Sigmoid colon (tissue), 7 donors: ENCODE results near the gene NDST3. TPM values are rescaled to one million over a fixed set of nuclear protein-coding genes. Genes with fewer than 3 reads are reported as not detected.

Experiments
- DNase-seq: peaks from one replicate; pipeline ENCODE4 v3.0.0-alpha.2; 2019
- H3K27ac ChIP-seq, 4 donors: fragments of 200-600 bp; sonication (generic); one replicate each; pipeline ENCODE4 v1.5.1; 2016 to 2019; ENCODE audit warnings: mild to moderate bottlenecking in 1 of 4
- H3K27me3 ChIP-seq, 3 donors: fragments of 200-600 bp; sonication (generic); one replicate each; pipeline ENCODE4 v1.5.1; 2019; ENCODE audit warnings: mild to moderate bottlenecking in 1 of 3
- H3K36me3 ChIP-seq, 4 donors: fragments of 200-600 bp; sonication (generic); one replicate each; pipeline ENCODE4 v1.5.1; 2016 to 2019
- H3K4me1 ChIP-seq, 4 donors: fragments of 200-600 bp; sonication (generic); one replicate each; pipeline ENCODE4 v1.5.1; 2017 to 2019
- H3K4me3 ChIP-seq, 4 donors: fragments of 200-600 bp; sonication (generic); one replicate each; pipeline ENCODE4 v1.5.1; 2017 to 2019; ENCODE audit warnings: mild to moderate bottlenecking in 2 of 4, moderate library complexity in 1 of 4
- H3K9me3 ChIP-seq, 4 donors: fragments of 200-600 bp in 3 of 4; sonication (generic) in 3 of 4; one replicate each; pipeline versions ENCODE4 v1.5.1 to v1.6.1; 2013 to 2019
- EP300 ChIP-seq, 4 donors: sonication (generic); formaldehyde crosslinking; IDR thresholded peaks; one replicate each; pipeline ENCODE4 v1.6.1; 2017; ENCODE audit warnings: antibody characterized with exemption in 4 of 4
- POLR2A ChIP-seq, 2 donors: fragments of 450-650 bp; IDR thresholded peaks; one replicate each; pipeline ENCODE4 v1.6.1; 2016; ENCODE audit warnings: antibody characterized with exemption in 2 of 2, mild to moderate bottlenecking in 2 of 2, moderate library complexity in 2 of 2
- POLR2AphosphoS5 ChIP-seq, 4 donors: sonication (generic); formaldehyde crosslinking; IDR thresholded peaks; one replicate each; pipeline ENCODE4 v1.6.1; 2017; ENCODE audit warnings: antibody characterized with exemption in 4 of 4
- WGBS, 2 donors: extraction: QIAGEN DNeasy Blood & Tissue Kit; methylation state at CpG; one replicate each; pipeline ENCODE4 v1.1.7; 2013; 5-methylcytosine and 5-hydroxymethylcytosine counted together
- intact Hi-C: fragments of 100-400 bp; cut with DNase I; formaldehyde crosslinking; loops from one replicate; pipeline ENCODE4 v1.15.1; 2023
- polyA plus RNA-seq, 3 donors: library from polyadenylated mRNA; stranded (reverse); fragments of 200-250 nt; gene quantifications; one replicate each; pipeline ENCODE4 v1.2.3, GENCODE V29; 2013
- total RNA-seq, 4 donors: library from RNA; depleted of rRNA; stranded (reverse); fragments of >200 nt; gene quantifications; one replicate each; pipeline ENCODE4 v1.1.0, GENCODE V29; 2016
- TF ChIP-seq, protein P1 (sequence below), 4 experiments: fragments of 450-650 bp in 3 of 4; fragments of 200-600 bp in 1 of 4; IDR thresholded peaks; one replicate each; pipeline ENCODE4 v1.5.1; 2016 to 2019; ENCODE audit warnings: antibody characterized with exemption in 4 of 4, mild to moderate bottlenecking in 3 of 4, moderate library complexity in 2 of 4
- donor health status: healthy with polysubstance abuse.
- donor health status: Bipolar disorder and iron deficiency.
- donor health status: healthy.

Gene NDST3
- total and polyA plus RNA-seq, 7 donors: under 0.01 to 0.04 (median under 0.01) TPM; not detected in 4

DNA sequence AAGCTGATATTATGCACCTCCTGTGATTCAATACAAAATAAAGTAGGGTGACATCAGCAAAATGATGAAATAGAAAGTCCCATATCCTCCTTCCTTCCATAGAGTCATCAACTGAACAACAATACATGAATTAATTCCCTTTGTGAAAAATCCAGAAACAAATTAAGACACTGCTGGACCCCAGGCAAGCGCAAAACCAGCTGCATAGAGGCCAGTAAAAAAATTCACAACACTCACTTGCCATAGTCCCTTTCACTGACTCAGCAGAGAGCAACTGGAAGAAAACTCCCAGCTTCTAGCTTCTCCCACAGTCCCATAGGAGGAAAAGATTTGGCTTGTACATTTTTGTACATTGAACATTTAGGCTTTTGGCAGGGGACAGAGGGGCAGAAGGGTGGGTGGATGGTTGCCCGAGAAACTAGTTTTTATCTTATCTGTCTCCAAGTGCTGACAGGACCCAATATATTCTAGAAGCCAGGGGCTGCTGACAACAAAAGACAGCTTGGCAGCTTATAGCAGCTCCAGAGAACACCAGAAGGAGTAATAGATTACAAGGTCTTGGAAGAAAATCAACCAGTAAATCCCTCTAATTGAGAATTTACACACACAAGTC, 124.6 kb downstream of the NDST3 start:
- no peak for TF ChIP-seq POLR2A (IDR thresholded peaks at IDR 0.05)
- TF ChIP-seq, protein P1, sequence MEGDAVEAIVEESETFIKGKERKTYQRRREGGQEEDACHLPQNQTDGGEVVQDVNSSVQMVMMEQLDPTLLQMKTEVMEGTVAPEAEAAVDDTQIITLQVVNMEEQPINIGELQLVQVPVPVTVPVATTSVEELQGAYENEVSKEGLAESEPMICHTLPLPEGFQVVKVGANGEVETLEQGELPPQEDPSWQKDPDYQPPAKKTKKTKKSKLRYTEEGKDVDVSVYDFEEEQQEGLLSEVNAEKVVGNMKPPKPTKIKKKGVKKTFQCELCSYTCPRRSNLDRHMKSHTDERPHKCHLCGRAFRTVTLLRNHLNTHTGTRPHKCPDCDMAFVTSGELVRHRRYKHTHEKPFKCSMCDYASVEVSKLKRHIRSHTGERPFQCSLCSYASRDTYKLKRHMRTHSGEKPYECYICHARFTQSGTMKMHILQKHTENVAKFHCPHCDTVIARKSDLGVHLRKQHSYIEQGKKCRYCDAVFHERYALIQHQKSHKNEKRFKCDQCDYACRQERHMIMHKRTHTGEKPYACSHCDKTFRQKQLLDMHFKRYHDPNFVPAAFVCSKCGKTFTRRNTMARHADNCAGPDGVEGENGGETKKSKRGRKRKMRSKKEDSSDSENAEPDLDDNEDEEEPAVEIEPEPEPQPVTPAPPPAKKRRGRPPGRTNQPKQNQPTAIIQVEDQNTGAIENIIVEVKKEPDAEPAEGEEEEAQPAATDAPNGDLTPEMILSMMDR (IDR thresholded peaks at IDR 0.05): no peak
- TF ChIP-seq POLR2AphosphoS5 (IDR thresholded peaks at IDR 0.05): no peak
- no peak for TF ChIP-seq EP300 (IDR thresholded peaks at IDR 0.05)
- WGBS, 2 donors: 89 to 90% methylated on average over 2 of the region's 2 CpGs
- DNase-seq: no peak
- intact Hi-C loops: no loop called here
- H3K4me1 ChIP-seq: no peaks in the 10 kb centered on the region
- H3K4me3 ChIP-seq: no peak overlapping the region
- H3K9me3 ChIP-seq: peaks cover 0 to 4% (median under 1%) of the 10 kb centered on the region in 4 donors
- H3K36me3 ChIP-seq: no peaks in the 10 kb centered on the region
- H3K27ac ChIP-seq: no peak overlapping the region
- no peaks in the 10 kb centered on the region for H3K27me3 ChIP-seq

DNA sequence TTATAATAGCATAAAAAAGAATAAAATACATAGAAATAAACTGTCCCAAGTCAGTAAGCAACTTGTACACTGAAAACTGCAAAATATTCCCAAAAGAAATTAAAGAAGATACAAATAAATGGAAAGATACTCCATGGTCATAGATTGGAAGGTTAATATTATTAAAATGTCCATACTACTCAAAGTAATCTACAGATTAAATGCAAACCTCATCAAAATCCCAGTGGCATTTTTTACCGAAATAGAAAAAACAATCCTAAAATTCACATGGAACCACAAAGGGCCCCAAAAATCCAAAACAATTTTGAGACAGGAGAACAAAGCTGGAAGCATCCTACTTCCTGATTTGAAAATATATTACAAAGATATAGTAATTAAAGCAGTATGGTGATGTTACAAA, 133.0 kb downstream of the NDST3 start:
- Histone ChIP-seq H3K36me3 (no peaks in the 10 kb centered on the region), H3K4me1 (no peaks in the 10 kb centered on the region), H3K9me3 (peaks cover 0 to 14% (median 0%) of the 10 kb centered on the region in 4 donors), H3K4me3 (no peak overlapping the region), H3K27me3 (no peaks in the 10 kb centered on the region), H3K27ac (no peak overlapping the region)
- WGBS, 2 donors: 94 to 99% methylated on average over 1 of the region's 1 CpG
- no peak for DNase-seq
- TF ChIP-seq EP300 (IDR thresholded peaks at IDR 0.05) (no peak), POLR2A (IDR thresholded peaks at IDR 0.05) (no peak), POLR2AphosphoS5 (IDR thresholded peaks at IDR 0.05) (no peak)
- TF ChIP-seq, protein P1 (IDR thresholded peaks at IDR 0.05): no peak
- intact Hi-C loops: no loop called here

DNA sequence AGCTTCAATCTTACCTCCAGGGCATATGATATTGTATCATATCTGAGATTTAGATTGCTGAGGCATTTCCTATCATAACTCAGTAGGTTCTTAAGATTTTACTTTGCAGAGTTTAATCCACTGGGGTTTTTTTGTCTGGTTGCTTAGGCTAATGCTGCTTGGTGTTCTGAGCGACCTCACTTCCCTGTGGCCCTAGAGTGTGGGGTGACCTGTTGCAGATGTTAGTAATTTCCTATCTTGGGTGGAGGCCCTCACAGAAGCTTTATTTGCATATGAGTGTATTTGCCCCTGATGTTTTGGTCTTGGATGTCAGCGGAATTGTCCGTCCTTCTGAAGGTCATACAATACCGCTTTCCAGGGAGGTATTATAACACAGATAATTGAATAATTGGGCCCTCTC, 137.1 kb downstream of the NDST3 start:
- intact Hi-C loops: no loop called here
- H3K36me3 ChIP-seq: no peaks in the 10 kb centered on the region
- TF ChIP-seq POLR2AphosphoS5 (IDR thresholded peaks at IDR 0.05) (no peak), EP300 (IDR thresholded peaks at IDR 0.05) (no peak), POLR2A (IDR thresholded peaks at IDR 0.05) (no peak)
- TF ChIP-seq, protein P1 (IDR thresholded peaks at IDR 0.05): no peak
- no peaks in the 10 kb centered on the region for H3K4me1 ChIP-seq
- H3K27ac ChIP-seq: no peak overlapping the region
- no peaks in the 10 kb centered on the region for H3K27me3 ChIP-seq
- 93 to 95% methylated on average over 4 of the region's 4 CpGs for WGBS, 2 donors
- no peak overlapping the region for H3K4me3 ChIP-seq
- peaks cover 0 to 13% (median 0%) of the 10 kb centered on the region in 4 donors for H3K9me3 ChIP-seq
- DNase-seq: no peak

DNA sequence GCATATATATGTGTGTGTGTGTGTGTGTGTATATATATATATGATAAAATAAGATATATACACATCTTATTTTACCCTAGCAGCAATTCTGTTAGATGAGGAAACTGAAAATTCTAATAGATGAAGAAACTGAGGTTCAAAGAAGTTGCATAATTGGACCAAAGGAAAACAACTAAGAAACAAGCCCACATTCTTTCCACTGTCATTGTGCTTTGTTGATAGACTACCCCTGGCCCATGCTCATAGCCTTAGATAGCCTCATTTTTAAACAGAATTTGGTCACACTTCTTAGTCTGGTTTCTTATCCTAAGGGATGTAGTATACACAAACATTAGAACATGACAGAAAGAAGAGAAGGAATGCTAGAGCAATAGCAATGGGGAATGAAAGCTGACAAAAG, 138.8 kb downstream of the NDST3 start:
- TF ChIP-seq POLR2A (IDR thresholded peaks at IDR 0.05): no peak
- TF ChIP-seq POLR2AphosphoS5 (IDR thresholded peaks at IDR 0.05): no peak
- TF ChIP-seq EP300 (IDR thresholded peaks at IDR 0.05): no peak
- TF ChIP-seq, protein P1 (IDR thresholded peaks at IDR 0.05): no peak
- H3K27me3 ChIP-seq: no peaks in the 10 kb centered on the region
- DNase-seq: no peak

More for the DNA sequence above, 138.8 kb downstream of the NDST3 start:
- Histone ChIP-seq H3K9me3 (no peaks in the 10 kb centered on the region), H3K36me3 (no peaks in the 10 kb centered on the region), H3K4me3 (no peak overlapping the region), H3K27ac (no peak overlapping the region), H3K4me1 (no peaks in the 10 kb centered on the region)
- intact Hi-C loops: no loop called here
